Stimulated activated naive CD8-positive, alpha-beta T cell treated with anti-CD3 and anti-CD28 coated beads, Interleukin-15, amount 100 ng/mL, for 72 hours (primary cell): ENCODE results near the gene CTIF.
A peak's percentile ranks its signal among the peaks of the same experiment; 100 is the strongest.
"Not testable (repeated sequence)": the region's sequence is repeated elsewhere in the genome, so short reads cannot be mapped to it uniquely, and the experiment has no call there.

ENCODE experiments used
- ATAC-seq: fragments of 150-1000 bp; cut with Tn5 transposase; 2 replicates; pipeline ENCODE4 v1.10.0; 2021; ENCODE audit warnings: mild to moderate bottlenecking, moderate library complexity
- DNase-seq, 2 donors: peaks; one replicate each; pipeline ENCODE4 v3.0.0; 2021 to 2022
- H3K27ac Mint-ChIP-seq, 2 donors: one replicate each; pipeline ENCODE4 v1.8.0; 2022; ENCODE audit warnings: mild to moderate bottlenecking in 2 of 2, mixed read lengths in 2 of 2, moderate library complexity in 2 of 2
- H3K27me3 Mint-ChIP-seq: one replicate; pipeline ENCODE4 v1.8.0; 2022; ENCODE audit warnings: mixed read lengths
- H3K4me1 Mint-ChIP-seq: one replicate; pipeline ENCODE4 v1.8.0; 2022; ENCODE audit warnings: mild to moderate bottlenecking, mixed read lengths
- H3K4me3 Mint-ChIP-seq, 2 donors: one replicate each; pipeline ENCODE4 v1.8.0; 2022; ENCODE audit warnings: mild to moderate bottlenecking in 2 of 2, mixed read lengths in 2 of 2, moderate library complexity in 1 of 2
- H3K9me3 Mint-ChIP-seq, 2 donors: one replicate each; pipeline ENCODE4 v1.8.0; 2022; ENCODE audit warnings: mixed read lengths in 2 of 2

The CTIF gene

DNA sequence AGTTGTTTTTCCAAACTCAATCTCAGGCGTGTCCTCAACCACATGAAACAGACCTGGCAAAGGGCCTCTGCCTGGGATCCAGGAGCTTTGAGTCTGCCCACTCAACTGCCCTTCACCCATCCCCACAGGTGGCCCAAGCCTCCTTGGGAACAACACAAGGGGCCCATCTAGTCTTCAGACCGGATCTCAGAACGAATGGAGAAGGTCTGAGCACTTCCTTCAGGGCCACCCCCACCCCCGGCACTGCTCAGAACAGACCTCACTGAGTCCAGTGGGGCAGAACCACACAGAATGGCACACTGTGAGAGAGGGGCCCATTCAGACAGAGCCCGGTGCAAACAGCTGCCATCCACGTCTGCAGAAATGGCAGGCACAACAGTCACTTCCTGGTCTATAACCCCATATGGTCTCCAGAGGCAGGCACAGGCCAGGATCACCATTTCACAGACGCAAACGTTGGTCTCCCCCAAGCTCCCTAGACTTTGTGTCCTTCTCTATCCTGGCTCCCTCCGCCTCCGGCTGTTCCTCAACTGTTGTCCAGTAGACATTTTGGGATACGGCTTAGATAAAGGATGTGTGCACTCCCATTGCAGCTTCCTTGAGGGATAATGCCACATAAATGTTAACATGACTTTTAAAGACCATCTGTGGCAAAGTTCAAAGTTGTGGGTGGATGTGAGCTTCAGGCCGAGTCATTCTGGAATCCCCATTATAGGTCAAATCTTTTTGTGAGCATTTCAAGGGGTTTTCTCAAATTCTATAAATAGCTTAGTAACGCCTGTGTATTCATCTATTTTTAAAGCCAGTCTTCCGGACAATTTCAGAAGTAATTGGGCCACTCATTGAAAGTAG is 262.3 kb downstream of the CTIF start:
- ATAC-seq (peak; percentile 88), DNase-seq (peak; percentile 39 to 45)
- H3K4me3 Mint-ChIP-seq = peak overlapping the region; percentile 66 to 84
- peaks cover 82% of the 10 kb centered on the region for H3K4me1 Mint-ChIP-seq
- peaks cover 0 to 5% of the 10 kb centered on the region in 2 donors for H3K9me3 Mint-ChIP-seq
- H3K27ac Mint-ChIP-seq = peak overlapping the region; percentile 90 to 93
- H3K27me3 Mint-ChIP-seq = no peaks in the 10 kb centered on the region

DNA sequence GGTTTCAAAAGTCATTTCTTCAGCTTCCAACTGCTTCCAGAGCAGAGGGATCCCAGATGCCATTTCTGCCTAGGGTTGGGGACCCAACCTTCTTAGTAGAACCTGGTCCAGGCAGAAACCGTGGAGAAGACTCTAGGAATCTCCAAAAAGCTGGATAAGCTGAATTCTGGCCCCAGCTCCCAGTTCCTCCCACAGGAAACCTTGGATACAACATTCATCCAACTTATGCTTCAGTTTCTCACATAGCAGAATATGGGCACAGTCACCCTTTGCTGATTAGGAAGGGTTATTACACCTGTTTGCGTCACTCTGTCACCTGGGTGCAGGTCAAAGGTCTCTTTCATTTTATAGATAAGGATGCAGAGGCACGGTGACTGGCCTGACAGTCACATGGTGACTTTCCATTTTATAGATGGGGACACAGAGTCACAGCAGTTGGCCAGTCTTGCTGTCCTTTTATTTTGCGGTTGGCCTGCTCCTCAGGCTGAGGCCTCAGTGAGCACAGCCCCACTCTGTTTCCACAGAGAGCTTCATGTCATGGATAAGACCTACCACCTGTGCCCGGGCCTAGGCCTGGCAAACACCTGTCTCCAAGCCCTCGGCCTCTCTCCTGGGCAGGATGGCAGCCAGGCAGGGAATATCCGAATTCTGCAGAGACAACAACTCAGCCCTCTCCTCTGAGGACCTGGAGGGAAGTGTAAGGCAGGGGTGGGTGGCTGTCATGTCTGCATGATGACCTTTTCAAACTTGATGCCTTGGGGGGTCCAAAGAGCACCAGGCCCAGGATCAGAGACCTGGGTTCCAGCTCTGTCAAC is 263.1 kb downstream of the CTIF start:
- peaks cover 0 to 5% of the 10 kb centered on the region in 2 donors for H3K9me3 Mint-ChIP-seq
- DNase-seq (peak in 1 of 2 donors; percentile 20), ATAC-seq (peak; percentile 27)
- H3K27ac Mint-ChIP-seq = peak overlapping the region; percentile 90 to 93
- peaks cover 90% of the 10 kb centered on the region for H3K4me1 Mint-ChIP-seq
- H3K4me3 Mint-ChIP-seq = peak overlapping the region; percentile 66 to 84
- H3K27me3 Mint-ChIP-seq = no peaks in the 10 kb centered on the region

DNA sequence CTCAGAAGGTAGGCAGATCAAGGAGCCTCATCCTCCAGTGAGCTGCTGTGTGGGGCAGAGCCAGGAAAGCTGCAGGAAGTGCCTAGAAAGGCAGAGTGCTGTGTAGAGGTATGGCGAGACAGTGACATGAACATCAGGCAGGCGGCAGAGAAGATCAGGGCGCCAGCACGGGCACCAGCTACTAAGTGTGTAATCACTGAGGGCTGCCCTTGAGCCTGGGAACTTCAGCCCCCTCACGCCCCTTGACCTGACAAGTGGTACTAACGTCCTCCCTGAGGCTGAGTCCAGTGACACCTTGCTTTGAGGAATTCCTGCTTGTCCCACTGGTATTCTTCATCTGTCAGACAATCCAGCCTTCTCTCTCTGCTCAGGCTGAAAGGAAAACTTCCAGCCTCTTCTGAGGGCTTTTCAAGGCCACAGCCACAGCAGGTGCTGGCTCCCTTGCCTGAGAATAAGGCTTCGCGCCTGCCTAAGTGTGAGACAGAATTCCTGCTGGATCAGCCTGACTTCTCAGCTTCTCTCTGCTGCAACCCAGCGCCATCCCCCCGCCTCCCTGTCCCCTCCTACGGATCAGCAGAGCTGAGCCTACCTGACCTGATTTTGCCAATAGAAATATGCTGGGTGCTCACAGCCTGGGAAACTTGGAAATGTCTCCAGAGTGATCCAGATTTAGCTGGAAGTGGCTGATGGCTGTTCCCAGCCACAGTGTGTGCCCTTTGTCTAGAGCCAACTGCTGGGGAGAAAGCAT is 263.9 kb downstream of the CTIF start:
- ATAC-seq = no peak
- no peak overlapping the region for H3K4me3 Mint-ChIP-seq
- H3K27me3 Mint-ChIP-seq = no peaks in the 10 kb centered on the region
- H3K9me3 Mint-ChIP-seq = peaks cover 0 to 5% of the 10 kb centered on the region in 2 donors
- H3K27ac Mint-ChIP-seq = peak overlapping the region; percentile 60 to 90
- peak in 1 of 2 donors; percentile 8 for DNase-seq
- H3K4me1 Mint-ChIP-seq = peaks cover 95% of the 10 kb centered on the region

DNA sequence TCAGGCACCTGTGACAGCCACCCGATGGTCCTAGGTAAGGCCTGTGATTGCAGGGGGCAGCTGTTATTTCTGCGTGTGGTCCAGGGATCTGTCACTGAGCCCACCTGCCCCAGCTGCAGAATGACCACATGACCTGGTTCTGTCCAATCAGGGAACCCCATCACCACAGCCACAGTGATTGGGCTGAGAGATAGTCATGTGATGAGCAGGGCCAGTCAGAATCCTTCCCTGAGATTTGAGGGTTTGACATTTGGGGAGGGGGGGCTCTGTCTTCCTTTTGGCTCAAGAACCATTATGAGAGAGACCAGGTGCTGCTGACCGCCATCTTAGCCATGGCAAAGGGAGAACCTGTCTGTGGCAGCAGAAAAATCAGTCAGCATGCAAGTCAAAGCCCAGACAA is 264.7 kb downstream of the CTIF start:
- H3K9me3 Mint-ChIP-seq = peaks cover 0 to 5% of the 10 kb centered on the region in 2 donors
- H3K27ac Mint-ChIP-seq = peak overlapping the region in 1 of 2 donors; percentile 90
- no peak overlapping the region for H3K4me3 Mint-ChIP-seq
- H3K4me1 Mint-ChIP-seq = peaks cover 92% of the 10 kb centered on the region
- DNase-seq (peak in 1 of 2 donors; percentile 6), ATAC-seq (no peak)
- H3K27me3 Mint-ChIP-seq = no peaks in the 10 kb centered on the region

DNA sequence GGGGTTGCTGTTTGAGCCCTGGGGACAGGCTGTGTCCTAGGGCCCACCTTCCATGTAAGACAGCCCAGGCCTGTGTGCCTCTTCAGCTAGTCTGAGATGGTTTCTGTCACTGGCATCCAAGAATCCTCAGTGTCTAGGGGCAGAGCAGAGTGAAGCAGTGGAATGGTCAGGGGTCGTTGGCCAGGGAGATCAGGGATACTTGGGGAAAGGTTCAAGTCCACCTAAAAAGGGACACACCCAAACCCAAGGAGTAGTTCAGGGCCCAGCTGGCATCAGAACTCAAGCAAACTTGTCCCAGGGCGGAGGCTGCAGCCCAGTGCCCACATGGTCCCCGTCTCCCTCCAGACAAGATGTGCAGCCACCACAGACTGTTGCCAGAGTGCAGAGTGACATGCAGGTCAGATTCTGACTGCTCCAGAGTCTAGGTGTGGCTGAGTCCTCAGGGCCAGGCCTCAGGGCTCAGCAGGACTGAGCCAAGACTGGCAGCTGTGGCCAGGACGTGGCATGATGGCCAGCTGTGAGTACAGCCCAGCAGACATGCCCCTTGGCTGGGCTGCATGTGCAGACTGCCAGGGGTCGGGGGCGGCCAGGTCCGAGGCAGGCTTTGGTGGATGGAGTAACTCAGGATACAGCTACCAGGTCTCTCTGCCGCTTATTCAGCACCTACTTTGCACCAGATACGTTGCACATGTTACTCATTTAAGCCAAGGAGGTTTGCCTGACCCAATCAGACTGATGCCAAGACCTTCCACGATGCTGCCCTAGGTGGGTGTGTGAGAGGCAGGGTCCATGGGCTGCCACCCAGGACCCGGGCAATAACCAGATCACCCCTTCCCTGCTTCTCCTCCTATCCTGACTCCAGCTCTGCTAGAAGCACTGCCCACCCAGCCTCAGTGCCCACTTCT is 265.4 kb downstream of the CTIF start:
- H3K9me3 Mint-ChIP-seq = peaks cover 0 to 5% of the 10 kb centered on the region in 2 donors
- H3K27me3 Mint-ChIP-seq = no peaks in the 10 kb centered on the region
- peak overlapping the region; percentile 37 to 90 for H3K27ac Mint-ChIP-seq
- peak in 1 of 2 donors; percentile 5 for DNase-seq
- H3K4me1 Mint-ChIP-seq = peaks cover 89% of the 10 kb centered on the region
- no peak overlapping the region for H3K4me3 Mint-ChIP-seq
- ATAC-seq = no peak

DNA sequence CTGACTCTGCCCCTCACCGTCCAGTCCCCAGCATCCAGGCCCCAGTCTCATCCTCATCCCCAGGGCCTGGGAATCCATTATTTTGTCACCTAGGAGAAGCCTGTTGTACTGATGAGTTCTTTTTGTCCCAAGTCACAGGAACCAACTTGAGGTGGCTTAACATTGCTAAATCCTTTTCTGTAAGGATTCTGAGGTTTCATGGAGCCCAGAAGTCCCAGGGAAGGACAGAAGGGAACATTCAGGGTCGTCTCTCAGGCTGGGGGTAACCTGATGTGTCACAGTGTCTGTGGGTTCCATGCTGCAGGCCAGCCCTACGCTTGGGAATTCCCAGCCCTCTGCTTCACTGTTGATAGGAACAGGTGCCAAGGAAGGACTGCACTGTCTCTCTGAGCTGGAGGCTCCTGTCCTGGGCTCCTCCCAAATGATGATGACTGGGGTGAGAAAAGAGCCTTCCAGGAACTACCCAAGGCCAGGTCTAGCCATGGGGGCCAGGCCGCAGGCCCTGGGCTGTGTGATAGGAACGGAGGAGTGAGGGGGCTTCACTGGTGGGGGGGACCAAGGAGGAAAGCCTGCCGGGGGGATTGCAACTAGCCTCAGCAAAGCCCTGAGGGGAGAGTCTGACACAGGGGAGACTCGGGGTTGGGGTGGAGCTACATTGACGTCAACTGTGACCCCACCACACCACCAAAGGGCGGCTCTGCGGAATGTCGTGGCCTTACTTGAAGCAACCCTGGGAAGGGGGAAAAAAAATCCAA is 266.2 kb downstream of the CTIF start:
- H3K27ac Mint-ChIP-seq = peak overlapping the region; percentile 38 to 61
- ATAC-seq = no peak
- no peaks in the 10 kb centered on the region for H3K27me3 Mint-ChIP-seq
- H3K9me3 Mint-ChIP-seq = peaks cover 0 to 5% of the 10 kb centered on the region in 2 donors
- H3K4me1 Mint-ChIP-seq = peaks cover 83% of the 10 kb centered on the region
- peak overlapping the region in 1 of 2 donors; percentile 25 for H3K4me3 Mint-ChIP-seq
- DNase-seq = peak in 1 of 2 donors; percentile 4

DNA sequence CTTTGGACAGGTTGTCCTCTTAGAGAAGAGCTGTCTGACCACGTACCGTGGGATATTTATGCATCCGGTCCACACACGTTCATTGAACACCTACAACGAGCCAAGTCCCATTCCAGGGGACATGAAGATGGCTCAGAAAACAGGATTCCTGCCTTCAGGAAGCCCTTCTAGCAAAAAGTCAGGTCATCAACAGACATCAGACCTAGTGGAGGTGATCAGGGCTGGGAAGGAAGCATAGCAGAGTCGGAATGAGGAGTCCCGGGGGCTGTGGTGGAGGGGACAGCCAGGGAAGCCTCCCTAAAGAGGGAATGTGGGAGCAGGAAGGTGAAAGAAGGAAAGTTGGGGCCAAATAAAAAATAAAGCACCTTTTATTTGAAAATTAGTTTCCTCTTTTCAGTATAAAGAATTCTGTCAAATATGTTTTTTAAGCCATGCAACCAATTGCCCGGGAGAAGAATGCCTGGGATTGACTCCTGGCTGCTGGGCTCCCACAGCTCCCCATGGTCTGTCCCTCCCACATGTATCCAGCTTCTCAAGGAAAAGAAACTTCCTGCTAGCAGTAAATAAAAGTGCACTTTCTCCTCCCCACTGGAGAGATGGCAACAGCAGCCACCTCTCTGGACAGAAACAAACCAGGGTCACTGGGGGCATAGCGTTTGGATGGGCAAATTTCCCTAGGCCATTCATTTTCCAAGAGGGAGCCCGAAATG is 267.1 kb downstream of the CTIF start:
- H3K4me1 Mint-ChIP-seq = peaks cover 74% of the 10 kb centered on the region
- DNase-seq = peak in 1 of 2 donors; percentile 3
- peak; percentile 4 for ATAC-seq
- peak overlapping the region in 1 of 2 donors; percentile 58 for H3K4me3 Mint-ChIP-seq
- no peaks in the 10 kb centered on the region for H3K27me3 Mint-ChIP-seq
- peaks cover 0 to 5% of the 10 kb centered on the region in 2 donors for H3K9me3 Mint-ChIP-seq
- no peak overlapping the region for H3K27ac Mint-ChIP-seq

DNA sequence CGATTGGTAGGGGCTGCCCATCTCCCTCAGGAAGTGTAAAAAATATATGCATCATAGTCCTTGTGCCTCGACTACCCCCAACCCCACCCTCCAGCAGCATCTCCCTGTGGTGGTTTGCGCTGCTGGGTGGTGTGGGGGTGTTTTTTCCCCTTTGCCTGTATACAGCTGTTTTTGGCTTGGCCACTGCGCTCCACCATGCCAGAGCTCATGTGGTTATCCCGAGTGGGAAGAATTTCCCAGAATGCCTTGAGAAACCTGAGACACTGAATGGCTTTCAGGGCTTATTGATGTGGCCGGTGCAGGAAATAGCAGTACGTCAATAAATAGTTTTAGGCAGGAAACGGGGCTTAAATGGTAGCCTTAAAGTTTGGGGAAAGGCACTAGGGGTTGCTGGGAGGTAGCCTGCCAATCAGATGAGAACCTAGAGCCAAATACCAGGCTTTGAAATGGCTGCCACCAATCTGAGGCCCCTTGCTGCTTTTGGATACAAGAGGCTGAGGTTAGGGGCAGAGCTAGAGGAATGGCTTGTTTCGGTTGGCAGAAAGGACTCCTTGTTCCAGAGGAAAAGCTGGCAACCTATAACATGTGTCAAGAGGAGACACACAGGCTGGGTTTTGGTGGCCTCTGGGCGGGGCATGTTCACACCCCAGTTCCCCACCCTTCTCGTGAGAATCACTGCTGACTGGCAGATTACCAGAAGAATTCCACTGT is 267.9 kb downstream of the CTIF start:
- DNase-seq (peak; percentile 44 to 60), ATAC-seq (peak; percentile 95)
- Mint-ChIP-seq H3K9me3 (peaks cover 0 to 5% of the 10 kb centered on the region in 2 donors), H3K4me3 (peak overlapping the region; percentile 53 to 58), H3K27me3 (no peaks in the 10 kb centered on the region), H3K27ac (peak overlapping the region; percentile 81 to 95), H3K4me1 (peaks cover 67% of the 10 kb centered on the region)

DNA sequence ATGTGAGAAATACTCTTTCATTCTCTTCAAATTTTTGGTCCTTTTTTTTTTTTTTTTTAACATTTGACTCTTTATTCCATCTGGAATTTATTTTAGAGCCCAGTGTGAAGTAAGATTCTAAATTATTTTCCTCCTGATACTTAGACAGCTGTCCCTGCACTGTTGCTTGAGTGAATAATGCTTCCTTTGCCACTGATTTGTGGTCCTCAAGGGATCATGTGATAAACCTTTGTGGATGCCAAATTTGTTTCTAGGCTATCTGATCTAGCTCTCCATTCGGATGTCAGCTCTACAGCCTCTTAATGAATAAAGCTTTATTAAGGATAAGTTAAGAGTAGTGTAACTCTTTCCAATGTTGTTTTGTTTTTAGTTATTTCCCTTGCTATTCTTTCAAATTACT is 269.6 kb downstream of the CTIF start:
- H3K9me3 Mint-ChIP-seq = peaks cover 0 to 5% of the 10 kb centered on the region in 2 donors
- H3K27me3 Mint-ChIP-seq = no peaks in the 10 kb centered on the region
- peaks cover 49% of the 10 kb centered on the region for H3K4me1 Mint-ChIP-seq
- no peak overlapping the region for H3K4me3 Mint-ChIP-seq
- ATAC-seq (no peak), DNase-seq (no peak)
- H3K27ac Mint-ChIP-seq = no peak overlapping the region

DNA sequence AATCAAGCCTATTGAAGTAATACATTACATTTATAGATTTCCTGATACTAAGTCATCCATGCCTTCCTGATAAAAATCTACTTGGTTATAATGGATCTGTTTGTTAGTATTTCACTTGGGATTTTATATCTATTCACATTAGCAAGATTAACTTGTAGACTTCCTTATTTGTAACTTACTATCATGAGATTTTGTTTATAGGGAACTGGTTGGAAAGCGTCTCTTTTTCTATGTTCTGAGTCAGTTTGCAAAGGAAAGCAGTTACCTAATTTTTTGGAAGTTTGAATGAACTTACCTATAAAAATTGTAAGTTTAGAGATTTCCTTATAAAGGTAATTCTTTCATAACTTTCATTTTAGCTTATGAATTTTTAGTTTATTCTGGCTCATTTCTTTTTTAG is 270.5 kb downstream of the CTIF start:
- Mint-ChIP-seq H3K27me3 (no peaks in the 10 kb centered on the region), H3K4me1 (peaks cover 48% of the 10 kb centered on the region), H3K4me3 (no peak overlapping the region), H3K9me3 (no peaks in the 10 kb centered on the region), H3K27ac (no peak overlapping the region)
- ATAC-seq (no peak), DNase-seq (no peak)

DNA sequence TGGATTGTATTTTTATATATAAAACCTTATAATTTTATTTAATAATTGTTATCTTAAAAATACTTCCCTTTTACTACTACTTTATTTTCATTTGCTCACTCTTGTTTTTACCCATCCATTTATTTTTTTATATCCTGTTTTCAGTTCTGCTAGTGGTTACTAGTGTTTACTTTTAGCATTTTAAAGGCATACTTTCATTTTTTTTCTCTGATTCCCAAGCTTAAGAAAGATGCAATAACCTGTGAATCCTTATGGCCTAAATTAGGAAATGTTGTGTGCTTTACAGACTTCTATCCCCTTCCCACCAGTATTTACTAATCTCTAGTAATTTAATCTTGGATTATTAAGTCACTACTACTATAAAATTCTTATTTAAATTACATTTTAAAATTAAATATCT is 272.0 kb downstream of the CTIF start:
- DNase-seq (no peak), ATAC-seq (no peak)
- H3K4me3 Mint-ChIP-seq = no peak overlapping the region
- H3K27ac Mint-ChIP-seq = no peak overlapping the region
- H3K27me3 Mint-ChIP-seq = no peaks in the 10 kb centered on the region
- H3K9me3 Mint-ChIP-seq = no peaks in the 10 kb centered on the region
- peaks cover 45% of the 10 kb centered on the region for H3K4me1 Mint-ChIP-seq

DNA sequence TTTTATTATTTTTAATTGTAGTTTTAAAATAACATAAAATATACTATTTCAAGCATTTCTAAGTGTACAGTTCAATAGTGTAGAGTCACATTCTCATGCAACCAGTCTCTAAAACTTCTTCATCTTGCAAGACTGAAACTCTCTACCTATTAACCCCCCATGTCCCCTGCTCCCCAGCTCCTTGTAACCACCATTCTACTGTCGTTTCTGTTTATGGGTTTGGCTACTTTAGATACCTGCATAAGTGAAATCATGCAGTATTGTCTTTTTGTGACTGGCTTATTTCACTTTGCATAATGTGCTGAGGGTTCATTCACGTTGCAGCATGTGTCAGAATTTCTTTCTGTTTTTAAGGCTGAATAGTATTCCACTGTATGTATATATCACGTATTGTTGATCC is 272.6 kb downstream of the CTIF start:
- H3K9me3 Mint-ChIP-seq = no peaks in the 10 kb centered on the region
- H3K4me1 Mint-ChIP-seq = peaks cover 43% of the 10 kb centered on the region
- DNase-seq (no peak), ATAC-seq (no peak)
- no peaks in the 10 kb centered on the region for H3K27me3 Mint-ChIP-seq
- H3K4me3 Mint-ChIP-seq = no peak overlapping the region
- H3K27ac Mint-ChIP-seq = no peak overlapping the region

DNA sequence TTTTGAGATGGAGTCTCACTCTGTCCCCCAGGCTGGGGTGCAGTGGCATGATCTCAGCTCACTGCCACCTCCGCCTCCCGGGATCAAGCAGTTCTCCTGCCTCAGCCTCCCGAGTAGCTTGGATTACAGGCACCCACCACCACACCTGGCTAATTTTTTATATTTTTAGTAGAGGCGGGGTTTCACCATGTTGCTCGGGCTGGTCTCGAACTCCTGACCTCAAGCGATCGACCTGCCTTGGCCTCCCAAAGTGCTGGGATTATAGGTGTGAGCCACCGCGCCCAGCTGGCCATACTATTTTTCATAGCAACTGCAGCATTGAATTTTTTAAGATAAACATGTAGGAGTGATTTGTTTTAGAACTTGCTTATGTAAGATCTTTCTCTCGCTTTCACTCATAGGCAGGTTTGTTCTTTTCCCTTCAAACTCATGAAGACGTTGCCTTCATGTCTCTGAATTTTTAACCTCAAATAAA is 273.2 kb downstream of the CTIF start:
- not testable (repeated sequence) for H3K4me3 Mint-ChIP-seq, H3K27me3 Mint-ChIP-seq, H3K9me3 Mint-ChIP-seq, ATAC-seq
- Mint-ChIP-seq H3K4me1 (peaks cover 37% of the 10 kb centered on the region), H3K27ac (peak overlapping the region in 1 of 2 donors; percentile 4)
- peak in 1 of 2 donors; percentile 7 for DNase-seq
